Testis (tissue), 3 donors: ENCODE results near the gene LECT2. TPM values are rescaled to one million over a fixed set of nuclear protein-coding genes. Genes with fewer than 3 reads are reported as not detected.

Source experiments
- DNase-seq: peaks from one replicate; pipeline ENCODE4 v3.0.0-alpha.2; 2019
- H3K27ac ChIP-seq, 2 donors: fragments of 200-600 bp; sonication (generic); one replicate each; pipeline ENCODE4 v1.5.1; 2019
- H3K27me3 ChIP-seq: fragments of 200-600 bp; sonication (generic); one replicate; pipeline ENCODE4 v1.5.1; 2019
- H3K36me3 ChIP-seq: fragments of 200-600 bp; sonication (generic); one replicate; pipeline ENCODE4 v1.5.1; 2017; ENCODE audit warnings: low read depth; ENCODE audit errors: missing control alignments
- H3K4me1 ChIP-seq: fragments of 200-600 bp; sonication (generic); one replicate; pipeline ENCODE4 v1.5.1; 2019
- H3K4me3 ChIP-seq, 2 donors: fragments of 200-600 bp; sonication (generic); one replicate each; pipeline ENCODE4 v1.5.1; 2017 to 2019
- H3K9me3 ChIP-seq: fragments of 200-600 bp; sonication (generic); one replicate; pipeline ENCODE4 v1.5.1; 2017
- POLR2A ChIP-seq: fragments of 450-650 bp; IDR thresholded peaks from one replicate; pipeline ENCODE4 v1.6.1; 2017; ENCODE audit warnings: antibody characterized with exemption, mild to moderate bottlenecking, moderate library complexity
- WGBS, 2 donors: methylation state at CpG; one replicate each; pipeline ENCODE4 v1.1.5; 2018; 5-methylcytosine and 5-hydroxymethylcytosine counted together
- intact Hi-C: fragments of 100-400 bp; cut with DNase I; formaldehyde crosslinking; loops from one replicate; pipeline ENCODE4 v1.15.1; 2023; ENCODE audit warnings: low total_unique reads
- polyA plus RNA-seq: library from polyadenylated mRNA; stranded (reverse); fragments of 350-450 nt; fragmentation: Illumina TruSeq; extraction: RNeasy Lipid Tissue Mini Kit (QIAGEN cat#74804); gene quantifications from one replicate; pipeline ENCODE4 v1.2.3, GENCODE V29; 2014; ENCODE audit warnings: low read depth, low replicate concordance; ENCODE audit not compliant: insufficient read depth
- total RNA-seq, 2 donors: library from RNA; depleted of rRNA; stranded (reverse); fragments of >200 nt; gene quantifications; one replicate each; pipeline ENCODE4 v1.2.3, GENCODE V29; 2016
- TF ChIP-seq, protein P1 (sequence below), 3 experiments: fragments of 450-650 bp in 2 of 3; fragments of 200-600 bp in 1 of 3; sonication (generic) in 1 of 3; IDR thresholded peaks; one replicate each; pipeline ENCODE4 v1.5.1; 2016 to 2019; ENCODE audit warnings: antibody characterized with exemption in 3 of 3, mild to moderate bottlenecking in 2 of 3, moderate library complexity in 1 of 3

LECT2 gene
- total and polyA plus RNA-seq, 3 donors from 2014 or later = 0.87 to 14.5 (median 6.6) TPM

DNA sequence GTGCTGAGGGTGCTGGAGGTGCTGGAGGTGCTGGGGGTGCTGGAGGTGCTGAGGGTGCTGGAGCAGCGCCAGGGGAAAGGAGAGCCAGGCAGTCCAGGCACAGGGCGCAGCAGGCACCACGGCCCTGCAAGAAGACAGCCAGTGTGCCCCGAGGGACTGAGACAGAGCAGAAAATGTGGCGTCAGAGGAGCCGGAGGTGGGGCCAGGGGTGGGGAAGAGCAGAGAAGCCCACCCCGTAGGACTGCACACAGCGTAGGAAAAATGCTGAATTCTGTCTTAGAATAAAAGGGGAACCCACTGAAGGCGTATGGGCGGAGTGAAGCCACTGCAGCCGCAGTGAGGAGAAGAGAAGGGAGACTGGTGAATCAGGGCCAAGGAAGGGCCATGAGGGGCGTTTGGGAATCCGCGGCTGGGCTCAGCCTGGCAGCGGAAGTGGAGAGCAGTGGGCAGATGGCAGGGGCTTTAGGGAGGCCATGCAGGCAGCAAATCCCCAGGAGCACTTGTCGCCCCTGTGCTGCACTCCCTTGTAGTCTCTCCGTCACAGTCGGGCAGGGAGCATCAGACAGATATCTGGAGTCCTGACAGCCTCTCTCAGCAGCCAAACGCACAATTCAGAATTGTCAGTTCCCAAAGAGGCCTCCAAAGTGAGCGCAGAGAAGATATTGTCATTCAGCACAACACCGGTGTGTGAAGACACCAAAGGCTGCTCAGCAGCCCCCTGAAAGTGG lies 35.9 kb upstream of the LECT2 start:
- Histone ChIP-seq H3K4me1 (peaks cover 5% of the 10 kb centered on the region), H3K4me3 (no peak overlapping the region), H3K36me3 (no peaks in the 10 kb centered on the region), H3K27ac (no peak overlapping the region), H3K27me3 (no peaks in the 10 kb centered on the region), H3K9me3 (no peaks in the 10 kb centered on the region)
- DNase-seq = no peak
- intact Hi-C loops = no loop called here
- TF ChIP-seq, protein P1, sequence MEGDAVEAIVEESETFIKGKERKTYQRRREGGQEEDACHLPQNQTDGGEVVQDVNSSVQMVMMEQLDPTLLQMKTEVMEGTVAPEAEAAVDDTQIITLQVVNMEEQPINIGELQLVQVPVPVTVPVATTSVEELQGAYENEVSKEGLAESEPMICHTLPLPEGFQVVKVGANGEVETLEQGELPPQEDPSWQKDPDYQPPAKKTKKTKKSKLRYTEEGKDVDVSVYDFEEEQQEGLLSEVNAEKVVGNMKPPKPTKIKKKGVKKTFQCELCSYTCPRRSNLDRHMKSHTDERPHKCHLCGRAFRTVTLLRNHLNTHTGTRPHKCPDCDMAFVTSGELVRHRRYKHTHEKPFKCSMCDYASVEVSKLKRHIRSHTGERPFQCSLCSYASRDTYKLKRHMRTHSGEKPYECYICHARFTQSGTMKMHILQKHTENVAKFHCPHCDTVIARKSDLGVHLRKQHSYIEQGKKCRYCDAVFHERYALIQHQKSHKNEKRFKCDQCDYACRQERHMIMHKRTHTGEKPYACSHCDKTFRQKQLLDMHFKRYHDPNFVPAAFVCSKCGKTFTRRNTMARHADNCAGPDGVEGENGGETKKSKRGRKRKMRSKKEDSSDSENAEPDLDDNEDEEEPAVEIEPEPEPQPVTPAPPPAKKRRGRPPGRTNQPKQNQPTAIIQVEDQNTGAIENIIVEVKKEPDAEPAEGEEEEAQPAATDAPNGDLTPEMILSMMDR (IDR thresholded peaks at IDR 0.05) = no peak
- TF ChIP-seq POLR2A = no peak
- WGBS, 2 donors = 53 to 66% methylated on average over 16 to 21 of the region's 21 CpGs

GRCh38 chr5:135989686-135990085 lies 34.9 kb upstream of the LECT2 start:
- WGBS, 2 donors = 88% methylated on average over 7 of the region's 7 CpGs
- H3K36me3 ChIP-seq = no peaks in the 10 kb centered on the region
- no peak for TF ChIP-seq POLR2A
- TF ChIP-seq, protein P1 (IDR thresholded peaks at IDR 0.05) = no peak
- H3K27ac ChIP-seq = no peak overlapping the region
- H3K9me3 ChIP-seq = no peaks in the 10 kb centered on the region
- no peak overlapping the region for H3K4me3 ChIP-seq
- intact Hi-C loops = no loop called here
- peaks cover 5% of the 10 kb centered on the region for H3K4me1 ChIP-seq
- no peak for DNase-seq
- no peaks in the 10 kb centered on the region for H3K27me3 ChIP-seq

- intact Hi-C loops = no loop called here
- H3K9me3 ChIP-seq = no peaks in the 10 kb centered on the region
- H3K27ac ChIP-seq = no peak overlapping the region
- WGBS, 2 donors = 87 to 94% methylated on average over 3 of the region's 3 CpGs
- no peak for DNase-seq
- H3K4me1 ChIP-seq = no peaks in the 10 kb centered on the region
- no peaks in the 10 kb centered on the region for H3K27me3 ChIP-seq
- no peak overlapping the region for H3K4me3 ChIP-seq
- no peak for TF ChIP-seq POLR2A
- TF ChIP-seq, protein P1 (IDR thresholded peaks at IDR 0.05) = no peak
- H3K36me3 ChIP-seq = no peaks in the 10 kb centered on the region
Observed at GRCh38 chr5:135988546-135988945, 33.8 kb upstream of the LECT2 start.

DNA sequence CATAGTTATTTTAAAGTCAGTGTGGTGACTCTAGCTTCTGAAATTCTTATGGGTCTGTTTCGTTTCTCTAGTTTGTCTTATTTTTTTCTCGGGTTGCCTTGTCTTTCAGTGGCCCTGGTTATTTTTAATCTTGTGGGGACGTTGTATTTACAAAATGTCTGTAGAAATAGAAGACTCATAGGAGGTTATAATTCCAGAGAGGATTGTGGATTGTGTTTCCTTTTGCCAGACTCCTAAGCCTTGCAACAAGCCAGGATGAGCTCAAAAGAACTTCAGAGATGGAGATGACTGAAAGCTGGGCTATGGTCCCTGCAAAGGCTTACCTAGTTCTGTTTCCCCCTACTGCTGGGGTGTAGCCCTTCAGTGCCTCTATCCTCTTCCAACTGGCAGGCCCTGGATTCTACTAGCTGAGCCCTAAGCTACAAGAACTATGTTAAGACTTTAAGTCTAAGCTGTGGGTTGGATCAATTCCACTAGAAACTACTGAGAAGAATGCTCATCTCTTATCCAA lies 32.2 kb upstream of the LECT2 start:
- no peaks in the 10 kb centered on the region for H3K36me3 ChIP-seq
- intact Hi-C loops = no loop called here
- no peaks in the 10 kb centered on the region for H3K27me3 ChIP-seq
- 52 to 61% methylated on average over 3 of the region's 3 CpGs for WGBS, 2 donors
- H3K4me3 ChIP-seq = no peak overlapping the region
- no peak overlapping the region for H3K27ac ChIP-seq
- DNase-seq = no peak
- no peaks in the 10 kb centered on the region for H3K4me1 ChIP-seq
- no peak for TF ChIP-seq POLR2A
- TF ChIP-seq, protein P1 (IDR thresholded peaks at IDR 0.05) = no peak
- no peaks in the 10 kb centered on the region for H3K9me3 ChIP-seq

GRCh38 chr5:135986401-135986800 lies 31.6 kb upstream of the LECT2 start:
- WGBS, 2 donors = 84 to 85% methylated on average over 3 of the region's 3 CpGs
- no peak for TF ChIP-seq POLR2A
- Histone ChIP-seq H3K9me3 (no peaks in the 10 kb centered on the region), H3K36me3 (no peaks in the 10 kb centered on the region), H3K4me1 (no peaks in the 10 kb centered on the region), H3K27me3 (no peaks in the 10 kb centered on the region), H3K27ac (no peak overlapping the region), H3K4me3 (no peak overlapping the region)
- intact Hi-C loops = no loop called here
- no peak for DNase-seq
